ENCODE measurements around the gene CCL3.

The CCL3 gene

DNA sequence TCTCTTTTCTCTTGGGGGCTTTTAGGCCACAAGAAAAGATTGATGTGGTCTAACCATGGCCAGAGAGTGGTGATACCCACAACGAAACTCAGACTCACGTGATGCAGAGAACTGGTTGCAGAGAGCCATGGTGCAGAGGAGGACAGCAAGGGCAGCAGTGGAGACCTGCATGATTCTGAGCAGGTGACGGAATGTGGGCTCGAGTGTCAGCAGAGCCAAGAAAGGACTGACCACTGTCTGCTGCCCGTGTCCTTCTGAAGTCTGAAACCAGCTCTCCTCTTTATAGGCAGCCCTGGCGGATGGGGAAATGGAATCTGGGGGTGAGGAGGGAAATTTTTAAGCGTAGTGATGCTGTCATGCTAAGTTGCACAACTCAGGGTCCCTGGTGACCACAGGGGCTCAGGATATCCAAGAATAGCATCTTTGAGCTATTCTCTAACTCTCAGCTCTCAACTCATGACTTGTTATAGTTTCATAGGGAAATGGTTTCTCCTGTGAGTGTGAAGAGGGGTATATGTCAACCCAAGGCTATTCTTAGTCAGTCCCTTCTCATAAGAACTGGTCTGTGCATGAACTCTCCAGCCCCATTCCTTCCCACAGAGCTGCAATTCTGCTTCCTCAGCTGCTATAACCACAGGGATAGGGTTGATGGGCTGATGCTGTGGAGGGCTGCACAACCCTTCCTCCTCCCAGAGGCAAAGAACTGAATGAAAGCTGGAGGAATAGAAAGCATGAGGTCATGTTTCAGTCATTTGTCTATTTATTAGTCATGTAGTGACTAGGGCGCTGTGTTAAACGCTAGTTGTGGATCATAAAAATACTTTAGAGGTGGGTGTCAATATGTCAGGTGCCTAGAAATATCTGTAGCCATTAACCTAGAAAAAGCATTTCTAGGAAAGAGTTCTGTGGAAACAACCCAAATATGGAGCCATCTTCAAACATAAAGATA lies at the start of gene CCL3:
CCL3 (minus strand) TSS at position 256 of the 949 bp plus-strand sequence; CDS start at position 171, 85 bp downstream.
- no peak for DNase-seq (ENCODE audit: low read depth)
- no peak within 1 kb of the TSS for H3K4me3 ChIP-seq (ENCODE audit: low read length)
- TF ChIP-seq, protein P1, sequence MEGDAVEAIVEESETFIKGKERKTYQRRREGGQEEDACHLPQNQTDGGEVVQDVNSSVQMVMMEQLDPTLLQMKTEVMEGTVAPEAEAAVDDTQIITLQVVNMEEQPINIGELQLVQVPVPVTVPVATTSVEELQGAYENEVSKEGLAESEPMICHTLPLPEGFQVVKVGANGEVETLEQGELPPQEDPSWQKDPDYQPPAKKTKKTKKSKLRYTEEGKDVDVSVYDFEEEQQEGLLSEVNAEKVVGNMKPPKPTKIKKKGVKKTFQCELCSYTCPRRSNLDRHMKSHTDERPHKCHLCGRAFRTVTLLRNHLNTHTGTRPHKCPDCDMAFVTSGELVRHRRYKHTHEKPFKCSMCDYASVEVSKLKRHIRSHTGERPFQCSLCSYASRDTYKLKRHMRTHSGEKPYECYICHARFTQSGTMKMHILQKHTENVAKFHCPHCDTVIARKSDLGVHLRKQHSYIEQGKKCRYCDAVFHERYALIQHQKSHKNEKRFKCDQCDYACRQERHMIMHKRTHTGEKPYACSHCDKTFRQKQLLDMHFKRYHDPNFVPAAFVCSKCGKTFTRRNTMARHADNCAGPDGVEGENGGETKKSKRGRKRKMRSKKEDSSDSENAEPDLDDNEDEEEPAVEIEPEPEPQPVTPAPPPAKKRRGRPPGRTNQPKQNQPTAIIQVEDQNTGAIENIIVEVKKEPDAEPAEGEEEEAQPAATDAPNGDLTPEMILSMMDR (conservative IDR thresholded peaks at IDR 0.05; ENCODE audit: low read depth, low read length) = no peak

DNA sequence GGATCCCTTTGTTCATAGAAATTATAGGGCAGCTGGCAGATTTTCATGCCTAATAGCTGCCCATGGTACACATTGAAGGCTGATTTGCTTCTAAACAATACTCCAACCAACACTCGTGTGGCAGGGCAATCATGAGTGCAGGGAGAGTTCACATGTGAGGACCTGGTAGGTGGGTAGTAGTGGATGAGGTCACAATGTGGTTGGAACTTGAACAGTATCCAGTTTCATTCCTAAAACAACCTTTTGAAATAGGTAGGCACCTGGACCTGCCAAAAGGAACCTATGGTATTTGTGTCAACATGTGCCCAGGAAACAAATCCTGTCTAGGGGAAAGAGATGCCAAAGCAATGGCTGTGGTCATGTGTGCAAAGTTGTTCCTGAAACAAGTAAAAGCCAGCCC lies 46.5 kb upstream of the CCL3 start:
- no peak overlapping the region for H3K4me3 ChIP-seq (ENCODE audit: low read length)
- DNase-seq (ENCODE audit: low read depth) = no peak
- TF ChIP-seq, protein P1 (conservative IDR thresholded peaks at IDR 0.05; ENCODE audit: low read depth, low read length) = no peak

DNA sequence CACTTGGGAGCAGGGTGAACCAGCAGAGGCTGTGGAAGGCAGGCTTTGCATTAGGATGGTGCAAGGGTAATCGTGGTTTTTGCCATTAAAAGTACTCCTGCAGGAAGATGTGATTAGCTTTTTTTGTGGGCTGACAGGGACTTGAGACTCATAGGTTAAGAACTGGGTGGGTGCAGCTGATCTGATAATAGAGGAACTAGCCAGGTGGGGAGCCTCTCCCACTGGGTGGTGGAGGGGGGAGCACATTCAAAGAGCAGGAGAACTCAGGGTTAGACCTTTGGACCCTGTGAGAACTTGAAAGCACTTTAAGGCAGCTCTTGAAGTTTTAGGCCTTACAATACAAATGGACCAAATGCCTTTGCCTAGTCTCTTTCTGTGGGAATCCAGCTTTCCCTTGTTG lies 46.1 kb upstream of the CCL3 start:
- no peak for DNase-seq (ENCODE audit: low read depth)
- H3K4me3 ChIP-seq (ENCODE audit: low read length) = no peak overlapping the region
- TF ChIP-seq, protein P1 (conservative IDR thresholded peaks at IDR 0.05; ENCODE audit: low read depth, low read length) = no peak

DNA sequence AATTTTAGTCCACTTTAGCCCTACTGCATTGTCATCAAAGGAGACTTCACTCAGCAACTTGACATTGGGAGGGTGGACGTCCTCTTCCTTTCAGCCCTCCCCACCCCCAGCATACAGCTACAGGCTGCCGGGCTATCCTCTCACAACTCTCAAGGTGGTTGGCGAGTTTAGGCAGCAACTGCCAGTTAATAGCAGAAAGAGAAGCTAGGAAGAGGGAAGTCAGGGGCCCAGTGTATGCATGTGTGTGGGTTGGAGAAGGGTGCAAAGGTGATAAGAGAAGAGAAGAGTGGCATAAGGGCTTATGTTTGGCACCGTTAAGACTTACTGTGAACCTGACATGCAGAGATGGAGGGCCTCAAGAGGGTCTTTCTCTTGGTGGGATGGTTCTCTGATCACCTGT lies 45.5 kb upstream of the CCL3 start:
- DNase-seq (ENCODE audit: low read depth) = no peak
- H3K4me3 ChIP-seq (ENCODE audit: low read length) = no peak overlapping the region
- TF ChIP-seq, protein P1 (conservative IDR thresholded peaks at IDR 0.05; ENCODE audit: low read depth, low read length) = no peak

DNA sequence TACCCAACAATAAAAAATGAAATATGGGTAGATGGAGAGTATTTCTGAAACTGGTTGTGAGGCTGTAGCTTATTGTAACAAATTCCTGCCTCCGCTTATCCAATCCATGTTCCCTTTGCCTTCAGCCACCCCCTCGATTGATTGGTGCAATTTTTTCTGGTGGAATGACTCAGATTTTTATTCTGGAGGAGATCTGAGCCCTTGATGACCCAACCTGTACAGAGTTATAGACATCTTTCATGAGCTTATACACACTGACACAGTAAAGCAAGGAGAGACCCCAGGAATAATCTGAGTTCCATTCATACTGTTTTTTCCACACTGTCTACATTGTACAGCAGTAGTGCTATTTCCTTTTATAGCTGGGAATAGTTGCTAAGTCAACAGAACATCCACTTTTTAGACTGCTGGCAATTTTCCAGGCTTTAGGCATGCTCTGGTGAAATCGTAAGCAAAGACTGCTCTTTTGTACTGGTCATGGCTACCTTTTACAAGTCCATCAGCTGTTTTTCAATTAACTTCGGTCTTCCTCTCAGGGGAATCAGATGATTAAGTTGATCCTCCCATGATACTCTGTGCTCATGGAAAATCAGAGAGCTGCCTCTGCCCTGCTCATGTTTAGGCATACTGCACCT lies 43.8 kb upstream of the CCL3 start:
- no peak overlapping the region for H3K4me3 ChIP-seq (ENCODE audit: low read length)
- no peak for DNase-seq (ENCODE audit: low read depth)

DNA sequence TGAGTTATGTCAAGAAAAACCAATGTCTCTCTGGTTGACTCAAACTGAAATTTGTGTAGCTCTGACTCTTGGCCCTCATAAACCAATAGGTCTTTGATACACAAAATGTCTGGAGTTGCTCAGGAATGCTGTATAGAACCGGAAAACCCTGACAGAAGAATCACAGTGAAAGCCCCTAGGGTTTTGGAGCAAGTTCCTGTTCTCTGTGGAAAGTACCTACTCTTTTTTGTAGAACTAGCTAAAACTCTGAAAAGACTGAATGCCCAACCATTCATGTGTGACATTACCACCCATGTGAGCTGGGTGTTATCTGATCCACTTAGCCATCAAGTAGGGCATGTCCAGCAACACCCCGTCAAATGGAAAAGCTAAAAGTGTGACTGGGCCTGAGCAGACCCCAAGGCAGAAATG lies 42.5 kb upstream of the CCL3 start:
- H3K4me3 ChIP-seq (ENCODE audit: low read length) = no peak overlapping the region
- DNase-seq (ENCODE audit: low read depth) = no peak
- TF ChIP-seq, protein P1 (conservative IDR thresholded peaks at IDR 0.05; ENCODE audit: low read depth, low read length) = no peak

More for the DNA sequence above, 43.8 kb upstream of the CCL3 start:
- TF ChIP-seq, protein P1 (conservative IDR thresholded peaks at IDR 0.05; ENCODE audit: low read depth, low read length) = no peak
